ENCODE measurements around the gene LTB4R.

LTB4R gene

GRCh38 chr14:24304019-24304387 lies 7.3 kb upstream of the LTB4R start:
- DNase-seq (ENCODE audit: low spot score): no peak

- no peak for DNase-seq (ENCODE audit: low spot score)
These were observed 4.1 kb upstream of the LTB4R start for GRCh38 chr14:24307156-24307574.

GRCh38 chr14:24307575-24308341 lies 3.5 kb upstream of the LTB4R start, which contains the start of gene CIDEB:
CIDEB (minus strand) TSS chr14:24307977; CDS start chr14:24307858, 119 bp downstream.
- DNase-seq (ENCODE audit: low spot score): peak; percentile 73

- DNase-seq (ENCODE audit: low spot score): no peak
These were observed 2.8 kb upstream of the LTB4R start for GRCh38 chr14:24308342-24309124.

- no peak for DNase-seq (ENCODE audit: low spot score)
These were observed 1.6 kb upstream of the LTB4R start, which contains the start of gene LTB4R2 for GRCh38 chr14:24309538-24310264. LTB4R2 (plus strand) TSS chr14:24310140; CDS start chr14:24310665, 525 bp downstream.

GRCh38 chr14:24310265-24310645 lies 1.0 kb upstream of the LTB4R start:
- no peak for DNase-seq (ENCODE audit: low spot score)

GRCh38 chr14:24311837-24312615 lies 724 bp downstream of the LTB4R start:
- DNase-seq (ENCODE audit: low spot score): no peak

- DNase-seq (ENCODE audit: low spot score): no peak
These were observed 1.6 kb downstream of the LTB4R start for GRCh38 chr14:24312736-24313507.

- no peak for DNase-seq (ENCODE audit: low spot score)
These were observed 2.6 kb downstream of the LTB4R start for GRCh38 chr14:24313913-24314312.

GRCh38 chr14:24314377-24315193 lies 3.3 kb downstream of the LTB4R start:
- no peak for DNase-seq (ENCODE audit: low spot score)

- DNase-seq (ENCODE audit: low spot score): no peak
These were observed 4.0 kb downstream of the LTB4R start for GRCh38 chr14:24315243-24315806.

GRCh38 chr14:24315807-24316596 lies 4.7 kb downstream of the LTB4R start:
- no peak for DNase-seq (ENCODE audit: low spot score)

- DNase-seq (ENCODE audit: low spot score): no peak
These were observed 5.3 kb downstream of the LTB4R start for GRCh38 chr14:24316597-24316950.

GRCh38 chr14:24317141-24317928 lies 6.0 kb downstream of the LTB4R start:
- no peak for DNase-seq (ENCODE audit: low spot score)

GRCh38 chr14:24321212-24321975 lies 10.1 kb downstream of the LTB4R start:
- DNase-seq (ENCODE audit: low spot score): no peak

GRCh38 chr14:24322672-24323071 lies 11.4 kb downstream of the LTB4R start:
- DNase-seq (ENCODE audit: low spot score): no peak

- no peak for DNase-seq (ENCODE audit: low spot score)
These were observed 12.0 kb downstream of the LTB4R start for GRCh38 chr14:24323341-24323740.
